ENCODE results near the gene TGOLN2.

Gene TGOLN2

GRCh38 chr2:85327822-85328617 is at the start of gene TGOLN2:
TSS of gene TGOLN2 (minus strand) at chr2:85327989. CDS start at chr2:85327962, 27 bp downstream.
- DNase-seq (ENCODE audit: low read depth, low spot score), result no peak
- peak within 1 kb of the TSS; percentile 87 for H3K4me3 ChIP-seq (ENCODE audit: low read depth, low read length)
- ChIA-PET POLR2A (interaction anchor here (0.7 to 1.7 kb wide), 9 partner anchors 11 to 263 kb away, joined by 3 to 9 read pairs (median 3); partner anchors contain the start of genes ELMOD3, MAT2A and RETSAT), CTCF (interaction anchor here (0.7 to 2.0 kb wide), 6 partner anchors 8 to 228 kb away, joined by 3 to 15 read pairs (median 4); no protein-coding TSS in a partner anchor)
- no peak for TF ChIP-seq CTCF (IDR thresholded peaks at IDR 0.05; ENCODE audit: insufficient read depth, low read length, missing control alignments)

- H3K4me3 ChIP-seq (ENCODE audit: low read depth, low read length), result no peak overlapping the region
- TF ChIP-seq CTCF (IDR thresholded peaks at IDR 0.05; ENCODE audit: insufficient read depth, low read length, missing control alignments), result no peak
- POLR2A ChIA-PET, result interaction anchor here (1.1 to 1.2 kb wide), 2 partner anchors 23 to 162 kb away, joined by 3 to 4 read pairs; partner anchors contain the start of genes ELMOD3, MAT2A and RETSAT
- CTCF ChIA-PET, result interaction anchor here (0.7 to 1.6 kb wide), 3 partner anchors 14 to 175 kb away, joined by 3 to 5 read pairs (median 3); no protein-coding TSS in a partner anchor
- DNase-seq (ENCODE audit: low read depth, low spot score), result no peak
These were observed 49.3 kb upstream of the TGOLN2 start for GRCh38 chr2:85377083-85377482.

- POLR2A ChIA-PET, result interaction anchor here (1.1 to 1.2 kb wide), 2 partner anchors 22 to 162 kb away, joined by 3 to 4 read pairs; partner anchors contain the start of genes ELMOD3, MAT2A and RETSAT
- DNase-seq (ENCODE audit: low read depth, low spot score), result peak; percentile 46
- no peak overlapping the region for H3K4me3 ChIP-seq (ENCODE audit: low read depth, low read length)
- TF ChIP-seq CTCF (IDR thresholded peaks at IDR 0.05; ENCODE audit: insufficient read depth, low read length, missing control alignments), result no peak
- CTCF ChIA-PET, result interaction anchor here (0.7 to 1.6 kb wide), 4 partner anchors 14 to 176 kb away, joined by 3 to 5 read pairs (median 3); no protein-coding TSS in a partner anchor
These were observed 48.7 kb upstream of the TGOLN2 start for GRCh38 chr2:85376291-85377065.

GRCh38 chr2:85371045-85371444 is 43.3 kb upstream of the TGOLN2 start:
- H3K4me3 ChIP-seq (ENCODE audit: low read depth, low read length), result no peak overlapping the region
- CTCF ChIA-PET, result interaction anchor here (0.9 to 2.2 kb wide), 3 partner anchors 10 to 13 kb away, joined by 3 to 6 read pairs (median 4); no protein-coding TSS in a partner anchor
- DNase-seq (ENCODE audit: low read depth, low spot score), result no peak
- POLR2A ChIA-PET, result no interaction called here
- no peak for TF ChIP-seq CTCF (IDR thresholded peaks at IDR 0.05; ENCODE audit: insufficient read depth, low read length, missing control alignments)

- H3K4me3 ChIP-seq (ENCODE audit: low read depth, low read length), result no peak overlapping the region
- POLR2A ChIA-PET, result interaction anchor here (0.6 to 1.5 kb wide), 3 partner anchors 15 to 271 kb away, joined by 3 to 12 read pairs (median 3); partner anchors contain the start of genes ELMOD3, MAT2A and RETSAT
- no peak for TF ChIP-seq CTCF (IDR thresholded peaks at IDR 0.05; ENCODE audit: insufficient read depth, low read length, missing control alignments)
- CTCF ChIA-PET, result interaction anchor here (0.8 to 2.2 kb wide), 3 partner anchors 11 to 339 kb away, joined by 3 to 6 read pairs (median 5); no protein-coding TSS in a partner anchor
- no peak for DNase-seq (ENCODE audit: low read depth, low spot score)
These were observed 41.7 kb upstream of the TGOLN2 start for GRCh38 chr2:85369500-85369899.
